Suprapubic skin (tissue), 4 donors: ENCODE results near the gene SLC25A10. TPM values are rescaled to one million over a fixed set of nuclear protein-coding genes. Genes with fewer than 3 reads are reported as not detected.

Experiments
- DNase-seq, 2 donors: peaks; one replicate each; pipeline ENCODE4 v3.0.0-alpha.2; 2019; ENCODE audit warnings: low spot score in 2 of 2
- H3K27ac ChIP-seq: fragments of 200-600 bp; sonication (generic); one replicate; pipeline ENCODE4 v1.5.1; 2019
- H3K27me3 ChIP-seq: fragments of 200-600 bp; sonication (generic); one replicate; pipeline ENCODE4 v1.5.1; 2019
- H3K36me3 ChIP-seq: fragments of 200-600 bp; sonication (generic); one replicate; pipeline ENCODE4 v1.5.1; 2019
- H3K4me1 ChIP-seq: fragments of 200-600 bp; sonication (generic); one replicate; pipeline ENCODE4 v1.5.1; 2019
- H3K4me3 ChIP-seq: fragments of 200-600 bp; sonication (generic); one replicate; pipeline ENCODE4 v1.5.1; 2019; ENCODE audit warnings: mild to moderate bottlenecking
- H3K9me3 ChIP-seq: fragments of 200-600 bp; sonication (generic); one replicate; pipeline ENCODE4 v1.5.1; 2019
- CTCF ChIP-seq, 2 donors: fragments of 200-600 bp in 1 of 2; fragments of 450-650 bp in 1 of 2; sonication (generic) in 1 of 2; IDR thresholded peaks; one replicate each; pipeline ENCODE4 v1.5.1; 2016 to 2019; ENCODE audit warnings: antibody characterized with exemption in 2 of 2, mild to moderate bottlenecking in 1 of 2, moderate library complexity in 1 of 2
- EP300 ChIP-seq: sonication (generic); formaldehyde crosslinking; IDR thresholded peaks from one replicate; pipeline ENCODE4 v1.6.1; 2017; ENCODE audit warnings: antibody characterized with exemption
- POLR2A ChIP-seq, 2 donors: fragments of 450-650 bp; IDR thresholded peaks; one replicate each; pipeline ENCODE4 v1.6.1; 2017; ENCODE audit warnings: antibody characterized with exemption in 2 of 2, mild to moderate bottlenecking in 2 of 2, moderate library complexity in 2 of 2
- POLR2AphosphoS5 ChIP-seq, 3 donors: sonication (generic); formaldehyde crosslinking; IDR thresholded peaks; one replicate each; pipeline ENCODE4 v1.6.1; 2017; ENCODE audit warnings: antibody characterized with exemption in 3 of 3
- WGBS: methylation state at CpG from one replicate; pipeline ENCODE4 v1.1.5; 2018; 5-methylcytosine and 5-hydroxymethylcytosine counted together
- total RNA-seq, 4 donors: library from RNA; depleted of rRNA; stranded (reverse); fragments of >200 nt; gene quantifications; one replicate each; pipeline ENCODE4 v1.1.0, GENCODE V29; 2016

The SLC25A10 gene
- total RNA-seq, 4 donors from 2014 or later: 14.1 to 32.0 (median 16.9) TPM

- Histone ChIP-seq H3K27me3 (no peaks in the 10 kb centered on the region), H3K36me3 (peaks cover 36% of the 10 kb centered on the region), H3K4me3 (no peak overlapping the region), H3K9me3 (no peaks in the 10 kb centered on the region), H3K4me1 (peaks cover 3% of the 10 kb centered on the region), H3K27ac (peak overlapping the region; percentile 45)
- WGBS: 85% methylated on average over 10 of the region's 17 CpGs
- no peak for DNase-seq
- TF ChIP-seq POLR2A (IDR thresholded peaks at IDR 0.05) (no peak), CTCF (IDR thresholded peaks at IDR 0.05) (no peak), EP300 (no peak), POLR2AphosphoS5 (IDR thresholded peaks at IDR 0.05) (no peak)
These were observed 35.2 kb upstream of the SLC25A10 start for GRCh38 chr17:81676906-81677305.

GRCh38 chr17:81680150-81680549, 31.9 kb upstream of the SLC25A10 start:
- H3K4me1 ChIP-seq: peaks cover 24% of the 10 kb centered on the region
- 84% methylated on average over 11 of the region's 11 CpGs for WGBS

GRCh38 chr17:81681672-81682071, 30.4 kb upstream of the SLC25A10 start:
- H3K4me1 ChIP-seq: peaks cover 36% of the 10 kb centered on the region
- TF ChIP-seq POLR2A (IDR thresholded peaks at IDR 0.05): no peak
- TF ChIP-seq CTCF (IDR thresholded peaks at IDR 0.05): no peak
- no peak for TF ChIP-seq EP300
- no peak for TF ChIP-seq POLR2AphosphoS5 (IDR thresholded peaks at IDR 0.05)
- WGBS: 66% methylated on average over 13 of the region's 17 CpGs
- H3K9me3 ChIP-seq: no peaks in the 10 kb centered on the region
- H3K27ac ChIP-seq: no peak overlapping the region
- H3K4me3 ChIP-seq: no peak overlapping the region
- H3K27me3 ChIP-seq: no peaks in the 10 kb centered on the region
- DNase-seq: peak in 1 of 2 donors; percentile 57
- H3K36me3 ChIP-seq: peaks cover 14% of the 10 kb centered on the region

More at GRCh38 chr17:81680150-81680549, 31.9 kb upstream of the SLC25A10 start:
- Histone ChIP-seq H3K36me3 (peaks cover 5% of the 10 kb centered on the region), H3K27me3 (no peaks in the 10 kb centered on the region), H3K4me3 (no peak overlapping the region), H3K27ac (no peak overlapping the region), H3K9me3 (no peaks in the 10 kb centered on the region)
- DNase-seq: no peak
- no peak for TF ChIP-seq POLR2A (IDR thresholded peaks at IDR 0.05)
- TF ChIP-seq CTCF (IDR thresholded peaks at IDR 0.05): no peak
- no peak for TF ChIP-seq EP300
- no peak for TF ChIP-seq POLR2AphosphoS5 (IDR thresholded peaks at IDR 0.05)

- Histone ChIP-seq H3K27ac (peak overlapping the region; percentile 93), H3K4me3 (peak overlapping the region; percentile 70), H3K27me3 (no peaks in the 10 kb centered on the region), H3K36me3 (peaks cover 24% of the 10 kb centered on the region), H3K9me3 (no peaks in the 10 kb centered on the region), H3K4me1 (peaks cover 36% of the 10 kb centered on the region)
- WGBS: 5% methylated on average over 8 of the region's 19 CpGs
- DNase-seq: peak in 1 of 2 donors; percentile 46
- no peak for TF ChIP-seq CTCF (IDR thresholded peaks at IDR 0.05)
- no peak for TF ChIP-seq POLR2A (IDR thresholded peaks at IDR 0.05)
- no peak for TF ChIP-seq POLR2AphosphoS5 (IDR thresholded peaks at IDR 0.05)
- no peak for TF ChIP-seq EP300
These were observed 29.4 kb upstream of the SLC25A10 start for GRCh38 chr17:81682565-81683207.

GRCh38 chr17:81683208-81683583, 28.9 kb upstream of the SLC25A10 start:
- TF ChIP-seq EP300 (no peak), POLR2A (IDR thresholded peaks at IDR 0.05) (no peak), POLR2AphosphoS5 (IDR thresholded peaks at IDR 0.05) (no peak), CTCF (IDR thresholded peaks at IDR 0.05) (no peak)
- 0% methylated on average over 11 of the region's 37 CpGs for WGBS
- Histone ChIP-seq H3K9me3 (no peaks in the 10 kb centered on the region), H3K36me3 (peaks cover 29% of the 10 kb centered on the region), H3K27ac (peak overlapping the region; percentile 93), H3K4me3 (peak overlapping the region; percentile 70), H3K4me1 (peaks cover 36% of the 10 kb centered on the region), H3K27me3 (no peaks in the 10 kb centered on the region)
- DNase-seq: no peak
